Heart left ventricle (tissue), 13 donors: ENCODE results near the gene DDR1.
"Not testable (repeated sequence)": the region's sequence is repeated elsewhere in the genome, so short reads cannot be mapped to it uniquely, and the experiment has no call there.

Experiments
- POLR2A ChIP-seq, 2 donors: fragments of 450-650 bp; IDR thresholded peaks; one replicate each; pipeline ENCODE4 v1.6.1; 2017; ENCODE audit warnings: antibody characterized with exemption in 2 of 2, mild to moderate bottlenecking in 2 of 2, moderate library complexity in 2 of 2
- TF ChIP-seq, protein P1 (sequence below), 12 donors: fragments of 200-600 bp; sonication (generic) in 4 of 12; IDR thresholded peaks; one replicate each; pipeline versions ENCODE4 v1.5.0 to v1.8.0; 2018 to 2022; ENCODE audit warnings: antibody characterized with exemption in 12 of 12, mild to moderate bottlenecking in 5 of 12
- donor health status: ischemic (EF 13 %, LVEDD 7.1; RV severe dilation, severe dysfunction).
- donor health status: DM: no; HTN: yes; CAD: no.
- donor health status: DM: no; HTN: no; CAD: no.
- donor health status: ischemic (EF 25% LVEDD 6.9; RV normal size, moderate dysfunction).
- donor health status: ischemic (EF 25% LVEDD 5.7; RV mildly dilated, moderate dysfunction).
- donor health status: ischemic (EF 35%, LVEDD 5.7; RV mildly dilated, moderate dysfunction).
- donor health status: nonischemic (EF 11% LVEDD 7.7; RV severe dilation, severe dysfunction).
- donor health status: DM: yes; HTN: yes; CAD: no.
- donor health status: PGD.
- donor health status: ischemic (EF 29% LVEDD 5.4; RV normal size, mild dysfunction).
- donor health status: nonischemic (EF 23%, LVEDD 6.1; RV moderate dilation, normal function).

DNA sequence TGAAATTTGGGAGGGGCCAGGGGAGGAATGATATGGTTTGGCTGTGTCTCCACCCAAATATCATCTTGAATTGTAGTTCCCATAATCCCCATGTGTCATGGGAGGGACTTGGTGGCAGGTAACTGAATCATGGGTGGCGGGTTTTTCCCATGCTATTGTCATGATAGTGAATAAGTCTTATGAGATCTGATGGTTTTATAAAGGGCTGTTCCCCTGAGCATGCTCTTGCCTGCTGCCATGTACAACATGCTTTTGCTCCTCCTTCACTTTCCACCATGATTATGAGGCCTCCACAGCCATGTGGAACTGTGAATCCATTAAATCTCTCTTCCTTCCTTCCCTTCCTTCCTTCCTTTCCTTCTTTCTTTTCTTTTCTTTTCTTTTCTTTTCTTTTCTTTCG, 31.9 kb upstream of the DDR1 start:
- TF ChIP-seq POLR2A (IDR thresholded peaks at IDR 0.05) = not testable (repeated sequence)
- TF ChIP-seq, protein P1, sequence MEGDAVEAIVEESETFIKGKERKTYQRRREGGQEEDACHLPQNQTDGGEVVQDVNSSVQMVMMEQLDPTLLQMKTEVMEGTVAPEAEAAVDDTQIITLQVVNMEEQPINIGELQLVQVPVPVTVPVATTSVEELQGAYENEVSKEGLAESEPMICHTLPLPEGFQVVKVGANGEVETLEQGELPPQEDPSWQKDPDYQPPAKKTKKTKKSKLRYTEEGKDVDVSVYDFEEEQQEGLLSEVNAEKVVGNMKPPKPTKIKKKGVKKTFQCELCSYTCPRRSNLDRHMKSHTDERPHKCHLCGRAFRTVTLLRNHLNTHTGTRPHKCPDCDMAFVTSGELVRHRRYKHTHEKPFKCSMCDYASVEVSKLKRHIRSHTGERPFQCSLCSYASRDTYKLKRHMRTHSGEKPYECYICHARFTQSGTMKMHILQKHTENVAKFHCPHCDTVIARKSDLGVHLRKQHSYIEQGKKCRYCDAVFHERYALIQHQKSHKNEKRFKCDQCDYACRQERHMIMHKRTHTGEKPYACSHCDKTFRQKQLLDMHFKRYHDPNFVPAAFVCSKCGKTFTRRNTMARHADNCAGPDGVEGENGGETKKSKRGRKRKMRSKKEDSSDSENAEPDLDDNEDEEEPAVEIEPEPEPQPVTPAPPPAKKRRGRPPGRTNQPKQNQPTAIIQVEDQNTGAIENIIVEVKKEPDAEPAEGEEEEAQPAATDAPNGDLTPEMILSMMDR (IDR thresholded peaks at IDR 0.05) = not testable (repeated sequence)
